MM.1S (cell line): ENCODE data around the gene EDEM3.

Experiments
- DNase-seq: peaks from one replicate; pipeline ENCODE4 v3.0.0-alpha.2; 2015
- H2AFZ ChIP-seq: fragments of 300-600 bp; sonication (generic); 2 replicates; pipeline ENCODE4 v1.6.0; 2016; ENCODE audit warnings: antibody characterized with exemption, low read length
- H3F3A ChIP-seq: fragments of 300-600 bp; sonication (generic); 2 replicates; pipeline ENCODE4 v1.6.1; 2016; ENCODE audit warnings: mild to moderate bottlenecking, antibody characterized with exemption, low read length, moderate library complexity, mixed read lengths; ENCODE audit not compliant: insufficient read depth
- H3K27ac ChIP-seq: fragments of 300-600 bp; sonication (generic); 2 replicates; pipeline ENCODE4 v1.5.1; 2016; ENCODE audit warnings: mild to moderate bottlenecking, low read length
- H3K27me3 ChIP-seq: fragments of 300-600 bp; sonication (generic); replicated peaks from 2 replicates; pipeline ENCODE4 v1.6.0; 2016; ENCODE audit warnings: low read length; ENCODE audit not compliant: insufficient read depth
- H3K36me3 ChIP-seq: fragments of 300-600 bp; sonication (generic); replicated peaks from 2 replicates; pipeline ENCODE4 v1.6.1; 2016; ENCODE audit warnings: mild to moderate bottlenecking, low read length, mixed read lengths; ENCODE audit not compliant: insufficient read depth
- H3K4me1 ChIP-seq: fragments of 300-600 bp; sonication (generic); 2 replicates; pipeline ENCODE4 v1.6.1; 2016; ENCODE audit warnings: low read length, mixed read lengths
- H3K4me2 ChIP-seq: fragments of 300-600 bp; sonication (generic); 2 replicates; pipeline ENCODE4 v1.6.0; 2016; ENCODE audit warnings: low read depth, low read length
- H3K4me3 ChIP-seq: fragments of 300-600 bp; sonication (generic); 2 replicates; pipeline ENCODE4 v1.5.1; 2016; ENCODE audit warnings: low read length, mixed read lengths
- H3K79me2 ChIP-seq: fragments of 300-600 bp; sonication (generic); 2 replicates; pipeline ENCODE4 v1.6.1; 2016; ENCODE audit warnings: mixed run types, low read length, mixed read lengths
- H3K9ac ChIP-seq: fragments of 300-600 bp; sonication (generic); 2 replicates; pipeline ENCODE4 v1.6.1; 2016; ENCODE audit warnings: low read length, mixed read lengths
- H3K9me2 ChIP-seq: fragments of 300-600 bp; sonication (generic); replicated peaks from 2 replicates; pipeline ENCODE4 v1.6.1; 2016; ENCODE audit warnings: mild to moderate bottlenecking, low read length, mixed read lengths; ENCODE audit not compliant: insufficient read depth
- H3K9me3 ChIP-seq: fragments of 300-600 bp; sonication (generic); replicated peaks from 2 replicates; pipeline ENCODE4 v1.6.1; 2016; ENCODE audit warnings: mild to moderate bottlenecking, low read length, mixed read lengths; ENCODE audit not compliant: insufficient read depth
- H4K20me1 ChIP-seq: fragments of 300-600 bp; sonication (generic); 2 replicates; pipeline ENCODE4 v1.6.1; 2016; ENCODE audit warnings: mild to moderate bottlenecking, low read length, moderate library complexity, mixed read lengths; ENCODE audit not compliant: insufficient read depth
- CTCF ChIP-seq: fragments of 300-600 bp; sonication (generic); IDR thresholded peaks from 2 replicates; pipeline ENCODE4 v1.5.1; 2016; ENCODE audit warnings: antibody characterized with exemption, low read length, mixed read lengths
- EZH2 ChIP-seq: fragments of 300-600 bp; sonication (generic); optimal IDR thresholded peaks from 2 replicates; pipeline ENCODE3; 2017; ENCODE audit warnings: low read depth, mild to moderate bottlenecking, antibody characterized with exemption, low read length, mixed read lengths
- EZH2phosphoT487 ChIP-seq: fragments of 300-600 bp; sonication (generic); IDR thresholded peaks from 2 replicates; pipeline ENCODE4 v1.6.1; 2018; ENCODE audit warnings: antibody characterized with exemption, low read length

The EDEM3 gene

DNA sequence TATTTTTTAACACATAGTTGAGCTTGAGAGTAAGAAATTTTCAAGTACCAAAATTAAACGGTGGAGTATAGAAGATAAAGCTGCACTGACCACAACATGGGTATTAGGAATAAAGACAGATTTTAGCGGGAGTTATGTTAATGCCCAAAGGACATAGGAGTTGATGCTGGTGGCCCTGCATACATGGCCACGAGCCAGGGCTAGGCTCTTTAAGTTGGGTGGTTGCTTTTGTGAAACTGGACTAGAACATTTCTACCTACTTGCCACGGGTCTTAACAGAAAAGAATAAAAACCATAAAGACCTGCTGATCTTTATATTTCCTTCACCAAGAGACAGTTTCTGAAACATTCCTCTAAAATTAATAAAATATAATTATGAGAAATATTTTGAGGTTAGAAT, 14.9 kb downstream of the EDEM3 start:
- Histone ChIP-seq H3K27ac (no peak overlapping the region), H3K4me3 (no peak overlapping the region), H3K4me1 (peaks cover 73% of the 10 kb centered on the region), H3K9ac (no peak overlapping the region), H2AFZ (no peak overlapping the region), H3K27me3 (no peaks in the 10 kb centered on the region), H3K9me3 (no peaks in the 10 kb centered on the region), H3F3A (peaks cover 21% of the 10 kb centered on the region), H3K79me2 (peaks cover 59% of the 10 kb centered on the region), H3K9me2 (no peaks in the 10 kb centered on the region), H3K4me2 (no peak overlapping the region), H4K20me1 (no peaks in the 10 kb centered on the region), H3K36me3 (no peaks in the 10 kb centered on the region; the same call in 1 of the 2 replicates)
- TF ChIP-seq EZH2 (no peak), EZH2phosphoT487 (no peak), CTCF (no peak)
- no peak for DNase-seq

DNA sequence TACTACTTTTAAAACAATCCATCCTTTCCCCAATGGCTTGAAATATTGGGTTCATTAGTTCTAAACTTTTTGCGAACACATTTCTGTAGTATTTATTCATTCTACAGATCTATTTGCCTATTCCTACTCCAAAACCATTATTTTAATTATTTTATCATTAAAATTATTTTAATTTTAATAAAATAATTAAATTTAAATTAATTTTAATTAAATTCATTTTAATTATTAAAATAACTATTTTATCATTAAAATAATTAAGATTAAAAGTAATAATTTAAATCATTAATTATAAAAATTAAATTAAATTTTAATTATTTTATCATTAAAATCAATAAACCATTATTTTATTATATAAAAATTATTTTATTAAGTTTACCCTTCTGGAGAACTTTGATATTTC, 15.6 kb downstream of the EDEM3 start:
- Histone ChIP-seq H3K27ac (no peak overlapping the region), H3K79me2 (peaks cover 52% of the 10 kb centered on the region), H2AFZ (no peak overlapping the region), H3K9ac (no peak overlapping the region), H3K4me1 (peaks cover 67% of the 10 kb centered on the region), H3K9me3 (no peaks in the 10 kb centered on the region), H3K36me3 (no peaks in the 10 kb centered on the region; the same call in 1 of the 2 replicates), H3F3A (peaks cover 15% of the 10 kb centered on the region), H3K9me2 (no peaks in the 10 kb centered on the region), H3K4me3 (no peak overlapping the region), H3K4me2 (no peak overlapping the region), H3K27me3 (no peaks in the 10 kb centered on the region), H4K20me1 (no peaks in the 10 kb centered on the region)
- TF ChIP-seq CTCF = no peak
- no peak for TF ChIP-seq EZH2
- no peak for TF ChIP-seq EZH2phosphoT487
- no peak for DNase-seq

- TF ChIP-seq EZH2 (no peak), CTCF (no peak), EZH2phosphoT487 (no peak)
- H3F3A ChIP-seq = no peaks in the 10 kb centered on the region
- no peak overlapping the region for H3K9ac ChIP-seq
- H3K36me3 ChIP-seq = no peaks in the 10 kb centered on the region; the same call in 1 of the 2 replicates
- no peak overlapping the region for H3K4me2 ChIP-seq
- no peaks in the 10 kb centered on the region for H4K20me1 ChIP-seq
- no peak overlapping the region for H2AFZ ChIP-seq
- no peaks in the 10 kb centered on the region for H3K9me2 ChIP-seq
- no peaks in the 10 kb centered on the region for H3K27me3 ChIP-seq
- H3K79me2 ChIP-seq = peaks cover 39% of the 10 kb centered on the region
- H3K9me3 ChIP-seq = no peaks in the 10 kb centered on the region
- peaks cover 38% of the 10 kb centered on the region for H3K4me1 ChIP-seq
- H3K27ac ChIP-seq = peak overlapping the region; percentile 8; the same call in 1 of the 2 replicates
- no peak overlapping the region for H3K4me3 ChIP-seq
- DNase-seq = peak; percentile 25
Observed at GRCh38 chr1:184734980-184735379, 19.7 kb downstream of the EDEM3 start.
